GM12891 (cell line): ENCODE measurements around the gene C10orf95.

Experiments
- PAX5 ChIP-seq: IDR thresholded peaks from 2 replicates; pipeline ENCODE4 v1.6.1; 2011; ENCODE audit warnings: low read length, moderate library complexity, mild to moderate bottlenecking; ENCODE audit not compliant: insufficient read depth, severe bottlenecking
- POLR2A ChIP-seq: IDR thresholded peaks from 2 replicates; pipeline ENCODE4 v1.6.1; 2011; ENCODE audit warnings: low read depth, low read length, control low read depth
- POLR2AphosphoS5 ChIP-seq: IDR thresholded peaks from 2 replicates; pipeline ENCODE4 v1.6.1; 2011; ENCODE audit warnings: low read depth, low read length, control low read depth
- POU2F2 ChIP-seq: IDR thresholded peaks from 2 replicates; pipeline ENCODE4 v1.6.1; 2011; ENCODE audit warnings: low read depth, mild to moderate bottlenecking, control low read depth, low read length, moderate library complexity
- TAF1 ChIP-seq: IDR thresholded peaks from 2 replicates; pipeline ENCODE4 v1.6.1; 2011; ENCODE audit warnings: low read depth, low read length, control low read depth

DNA sequence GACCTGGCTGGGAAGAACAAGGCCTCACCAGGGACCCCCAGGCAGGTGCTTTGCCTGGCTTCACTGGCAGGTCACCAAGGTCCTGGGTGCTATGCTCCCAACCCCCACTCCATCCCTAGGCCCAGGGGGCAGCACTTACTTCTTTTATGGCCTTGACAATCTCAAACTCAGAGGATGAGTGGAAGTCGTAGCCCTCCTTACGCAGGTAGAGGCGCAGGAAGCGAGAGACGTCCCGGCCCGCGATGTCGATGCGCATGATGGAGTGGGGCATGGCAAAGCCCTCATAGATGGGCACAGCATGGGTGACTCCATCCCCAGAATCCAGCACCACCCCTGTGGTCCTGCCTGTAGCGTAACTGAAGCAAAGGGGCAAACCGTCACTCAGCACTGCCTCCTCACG lies 32.7 kb upstream of the C10orf95 start:
- TF ChIP-seq POLR2A (no peak), POLR2AphosphoS5 (no peak), PAX5 (no peak), TAF1 (no peak), POU2F2 (no peak)
